ENCODE data around the gene FBXO40. TPM values are rescaled to one million over a fixed set of nuclear protein-coding genes. Genes with fewer than 3 reads are reported as not detected.

FBXO40 gene
- total and polyA plus RNA-seq, 10 of the 15 experiments (the other 5 are each of a cell fraction or from before 2014, with no cell fraction given) = 0.03 to 0.05 (median 0.04) TPM; not detected in 7

GRCh38 chr3:121641127-121641526 lies 47.9 kb downstream of the FBXO40 start:
- 95% methylated on average over 2 of the region's 2 CpGs for WGBS (ENCODE audit: insufficient coverage, insufficient replicate concordance, low lambda C conversion rate, missing lambda C conversion rate)

More at GRCh38 chr3:121641127-121641526, 47.9 kb downstream of the FBXO40 start:
- no peaks in the 10 kb centered on the region for H3K4me1 ChIP-seq (ENCODE audit: control insufficient read depth, insufficient read depth, low read length)
- H3K9me3 ChIP-seq (replicated peaks; ENCODE audit: control insufficient read depth, insufficient read depth, low read length) = no peaks in the 10 kb centered on the region
- H3K36me3 ChIP-seq (ENCODE audit: control insufficient read depth in 2 of 2, insufficient read depth in 2 of 2, low read length in 1 of 2) = peaks cover 13 to 35% of the 10 kb centered on the region in 2 experiments
- no peak overlapping the region for H3K9ac ChIP-seq (ENCODE audit: control insufficient read depth, insufficient read depth, low read length)
- H3K27ac ChIP-seq (ENCODE audit: control insufficient read depth, insufficient read depth) = no peak overlapping the region
- intact Hi-C loops (cut with micrococcal nuclease; ENCODE audit: unreplicated experiment) = no loop called here
- H3K79me2 ChIP-seq (ENCODE audit: control insufficient read depth, insufficient read depth, low read length) = no peaks in the 10 kb centered on the region
- CTCF ChIA-PET = no interaction called here
- in situ Hi-C loops (cut with MboI) = no loop called here
- no peak overlapping the region for H3K4me3 ChIP-seq
- POLR2A ChIA-PET = interaction anchor here (0.7 kb wide), 1 partner anchor 1178 kb away, joined by 4 read pairs; no protein-coding TSS in a partner anchor
- H3K27me3 ChIP-seq (replicated peaks in 1 of 2; ENCODE audit: control insufficient read depth in 2 of 2, insufficient read depth in 2 of 2, low read length in 1 of 2) = no peaks in the 10 kb centered on the region
- SMC1A ChIA-PET (ENCODE audit: uncharacterized antibody, unreplicated experiment) = interaction anchor here (0.5 to 1.2 kb wide), 2 partner anchors 10 to 150 kb away, joined by 3 read pairs; no protein-coding TSS in a partner anchor
- RAD21 ChIA-PET (ENCODE audit: unreplicated experiment) = no interaction called here
- ATAC-seq (no peak), DNase-seq (ENCODE audit: low read depth, low spot score) (no peak), FAIRE-seq (no peak)
- no TSS peak for BruUV-seq (replicated peaks)
- no peak for TF ChIP-seq ZBTB4 (CRISPR knock-in tag; IDR thresholded peaks at IDR 0.05)
- TF ChIP-seq PBX3 (IDR thresholded peaks at IDR 0.05; ENCODE audit: insufficient replicate concordance, low read depth, low read length) = no peak
- TF ChIP-seq SUZ12 (IDR thresholded peaks at IDR 0.05; ENCODE audit: unreplicated experiment) = no peak
- no peak for TF ChIP-seq BMI1 (IDR thresholded peaks at IDR 0.05; ENCODE audit: borderline replicate concordance)
- no peak for TF ChIP-seq MEF2A (IDR thresholded peaks at IDR 0.05; ENCODE audit: insufficient read depth, low read depth, low read length)
- no peak for TF ChIP-seq PAX8 (IDR thresholded peaks at IDR 0.05)
- TF ChIP-seq ZBED1 (IDR thresholded peaks at IDR 0.05; ENCODE audit: borderline replicate concordance) = no peak
- no peak for TF ChIP-seq ATF7 (IDR thresholded peaks at IDR 0.05; ENCODE audit: low read depth)
- no peak for TF ChIP-seq E2F8 (IDR thresholded peaks at IDR 0.05; ENCODE audit: low read depth, partially characterized antibody)
- no peak for TF ChIP-seq NFXL1 (IDR thresholded peaks at IDR 0.05; ENCODE audit: borderline replicate concordance)
- no peak for TF ChIP-seq BCL11A (IDR thresholded peaks at IDR 0.05; ENCODE audit: low read depth, low read length)
- TF ChIP-seq POLR2AphosphoS2 (IDR thresholded peaks at IDR 0.05; ENCODE audit: low read depth, low read length) = no peak
- no peak for TF ChIP-seq SIX5 (IDR thresholded peaks at IDR 0.05; ENCODE audit: low read depth, low read length, severe bottlenecking)
- H2AFZ ChIP-seq (ENCODE audit: control insufficient read depth, low read depth, low read length) = no peak overlapping the region
- no peak overlapping the region for H3K4me2 ChIP-seq (ENCODE audit: control insufficient read depth, insufficient read depth)
- no peaks in the 10 kb centered on the region for H4K20me1 ChIP-seq (ENCODE audit: control insufficient read depth, insufficient read depth)
